ENCODE results near the gene MIDN.

The MIDN gene

GRCh38 chr19:1234955-1235380, 13.4 kb upstream of the MIDN start:
- TF ChIP-seq GATA3 (IDR thresholded peaks at IDR 0.05; ENCODE audit: low read depth, low read length) (no peak), GATA2 (IDR thresholded peaks at IDR 0.05; ENCODE audit: low read depth, low read length) (no peak)

GRCh38 chr19:1235625-1236538, 12.5 kb upstream of the MIDN start:
- TF ChIP-seq GATA3 (IDR thresholded peaks at IDR 0.05; ENCODE audit: low read depth, low read length) (no peak), GATA2 (IDR thresholded peaks at IDR 0.05; ENCODE audit: low read depth, low read length) (no peak)

GRCh38 chr19:1236576-1236975, 11.8 kb upstream of the MIDN start:
- no peak for TF ChIP-seq GATA3 (IDR thresholded peaks at IDR 0.05; ENCODE audit: low read depth, low read length)

- TF ChIP-seq GATA2 (IDR thresholded peaks at IDR 0.05; ENCODE audit: low read depth, low read length), result no peak
- no peak for TF ChIP-seq GATA3 (IDR thresholded peaks at IDR 0.05; ENCODE audit: low read depth, low read length)
These were observed 11.2 kb upstream of the MIDN start for GRCh38 chr19:1237027-1237659.

- TF ChIP-seq GATA3 (IDR thresholded peaks at IDR 0.05; ENCODE audit: low read depth, low read length) (no peak), GATA2 (IDR thresholded peaks at IDR 0.05; ENCODE audit: low read depth, low read length) (no peak)
These were observed 10.5 kb upstream of the MIDN start, which contains the start of gene CBARP for GRCh38 chr19:1237754-1238368. Gene CBARP (minus strand): TSS chr19:1238005. CDS start chr19:1236100, 1,905 bp downstream.

- TF ChIP-seq GATA3 (IDR thresholded peaks at IDR 0.05; ENCODE audit: low read depth, low read length), result no peak
- no peak for TF ChIP-seq GATA2 (IDR thresholded peaks at IDR 0.05; ENCODE audit: low read depth, low read length)
These were observed 9.7 kb upstream of the MIDN start for GRCh38 chr19:1238369-1239303.

GRCh38 chr19:1239420-1239795, 9.0 kb upstream of the MIDN start:
- TF ChIP-seq GATA2 (IDR thresholded peaks at IDR 0.05; ENCODE audit: low read depth, low read length) (no peak), GATA3 (IDR thresholded peaks at IDR 0.05; ENCODE audit: low read depth, low read length) (no peak)

- TF ChIP-seq GATA2 (IDR thresholded peaks at IDR 0.05; ENCODE audit: low read depth, low read length), result no peak
- no peak for TF ChIP-seq GATA3 (IDR thresholded peaks at IDR 0.05; ENCODE audit: low read depth, low read length)
These were observed 8.3 kb upstream of the MIDN start for GRCh38 chr19:1239796-1240737.

GRCh38 chr19:1240925-1241324, 7.5 kb upstream of the MIDN start:
- TF ChIP-seq GATA2 (IDR thresholded peaks at IDR 0.05; ENCODE audit: low read depth, low read length), result no peak
- TF ChIP-seq GATA3 (IDR thresholded peaks at IDR 0.05; ENCODE audit: low read depth, low read length), result no peak

GRCh38 chr19:1241417-1242095, 6.8 kb upstream of the MIDN start, which contains the start of gene ATP5F1D:
Gene ATP5F1D (plus strand): TSS chr19:1241751. CDS start chr19:1241851, 100 bp downstream.
- TF ChIP-seq GATA3 (IDR thresholded peaks at IDR 0.05; ENCODE audit: low read depth, low read length), result no peak
- TF ChIP-seq GATA2 (IDR thresholded peaks at IDR 0.05; ENCODE audit: low read depth, low read length), result peak; percentile 37; the same call in 1 of the 2 replicates

- TF ChIP-seq GATA2 (IDR thresholded peaks at IDR 0.05; ENCODE audit: low read depth, low read length) (no peak), GATA3 (IDR thresholded peaks at IDR 0.05; ENCODE audit: low read depth, low read length) (no peak)
These were observed 4.4 kb upstream of the MIDN start for GRCh38 chr19:1243768-1244692.

All from SH-SY5Y (cell line).